ENCODE measurements around the gene MAML1. TPM values are rescaled to one million over a fixed set of nuclear protein-coding genes. Genes with fewer than 3 reads are reported as not detected.

MAML1 gene
- total and polyA plus RNA-seq, 2 experiments from 2014 or later, result 9.6 to 43.9 TPM

- peak overlapping the region; percentile 89 for H3K4me2 ChIP-seq
- H3K79me2 ChIP-seq (replicated peaks; ENCODE audit: insufficient read depth), result no peaks in the 10 kb centered on the region
- no peaks in the 10 kb centered on the region for H3K9me2 ChIP-seq (ENCODE audit: insufficient read depth)
- peaks cover 18% of the 10 kb centered on the region for H3K4me1 Mint-ChIP-seq
- peak overlapping the region; percentile 84 for H3K4me3 ChIP-seq
- peak overlapping the region; percentile 68 for H3K4me3 Mint-ChIP-seq
- H2AFZ ChIP-seq, result no peak overlapping the region
- DNase-seq (ENCODE audit: low spot score) (no peak), ATAC-seq (no peak)
- no peaks in the 10 kb centered on the region; the same call in 1 of the 2 replicates for H4K20me1 ChIP-seq (replicated peaks; ENCODE audit: insufficient read depth)
- H3K4me1 ChIP-seq (ENCODE audit: insufficient read depth), result peaks cover 11% of the 10 kb centered on the region; the same call in 1 of the 2 replicates
- H3K27me3 ChIP-seq (ENCODE audit: insufficient read depth), result no peaks in the 10 kb centered on the region
- no peak overlapping the region for H3K27ac Mint-ChIP-seq
- peaks cover 34% of the 10 kb centered on the region for H3K36me3 Mint-ChIP-seq (ENCODE audit: low read depth)
- no peaks in the 10 kb centered on the region; the same call in 1 of the 2 replicates for H3K36me3 ChIP-seq (ENCODE audit: insufficient read depth)
- no peak overlapping the region for H3K27ac ChIP-seq (ENCODE audit: low read depth)
- TF ChIP-seq CTCF (conservative IDR thresholded peaks at IDR 0.05; ENCODE audit: low read depth in 2 of 2) (no peak), REST (IDR thresholded peaks at IDR 0.05; ENCODE audit: unreplicated experiment) (no peak), ZNF462 (CRISPR knock-in tag; IDR thresholded peaks at IDR 0.05) (no peak)
- H3K27me3 Mint-ChIP-seq (ENCODE audit: insufficient read depth, low read depth, poor library complexity), result peaks cover 19% of the 10 kb centered on the region
- H3K9me3 Mint-ChIP-seq, result no peaks in the 10 kb centered on the region
- H3F3A ChIP-seq (replicated peaks; ENCODE audit: low read depth), result peaks cover 10% of the 10 kb centered on the region
These were observed 64.4 kb downstream of the MAML1 start for GRCh38 chr5:179796877-179797608.

Measured in GM23338 (cell line).